Panc1 (cell line): ENCODE results near the gene ZCCHC2. TPM values are rescaled to one million over a fixed set of nuclear protein-coding genes. Genes with fewer than 3 reads are reported as not detected.

Experiments used
- ATAC-seq: fragments of 200-7000 bp; cut with Tn5 transposase; 2 replicates; pipeline ENCODE4 v1.9.1; 2020; ENCODE audit warnings: mild to moderate bottlenecking, moderate library complexity
- BruUV-seq: library from RNA; stranded (reverse); fragments of 400-500 nt; replicated peaks from 2 replicates; lab custom pipeline; 2021; lab: Mats Ljungman, UMichigan
- CTCF ChIA-PET: fragments of 300-600 bp; sonication (Branson Sonifier 250); formaldehyde crosslinking; loops from one replicate; lab custom pipeline; 2022; ENCODE audit warnings: antibody characterized with exemption; lab: Charles Lee
- POLR2A ChIA-PET: fragments of 300-600 bp; sonication (Branson Sonifier 250); formaldehyde crosslinking; loops from one replicate; lab custom pipeline; 2022; ENCODE audit warnings: antibody characterized with exemption; lab: Charles Lee
- DNase-seq: peaks from one replicate; pipeline ENCODE4 v3.0.0-alpha.2; 2010; ENCODE audit warnings: low read depth, low spot score
- H3K27ac ChIP-seq: 2 replicates; pipeline ENCODE4 v1.5.1; 2011; ENCODE audit warnings: mild to moderate bottlenecking, low read length, inconsistent platforms
- H3K27me3 ChIP-seq: fragments of 200-500 bp; sonication (Bioruptor generic); 2 replicates; pipeline ENCODE4 v1.6.0; 2014; ENCODE audit warnings: low read length, inconsistent platforms; ENCODE audit not compliant: control insufficient read depth, insufficient read depth
- H3K36me3 ChIP-seq: fragments of 200-500 bp; sonication (Bioruptor generic); 2 replicates; pipeline ENCODE4 v1.5.1; 2014; ENCODE audit warnings: inconsistent platforms, mild to moderate bottlenecking, low read length, moderate library complexity; ENCODE audit not compliant: control insufficient read depth, insufficient read depth
- H3K4me1 ChIP-seq: 2 replicates; pipeline ENCODE4 v1.5.1; 2011; ENCODE audit warnings: inconsistent platforms, mild to moderate bottlenecking, low read length, moderate library complexity; ENCODE audit not compliant: control insufficient read depth, insufficient read depth
- H3K4me3 ChIP-seq, 2 experiments: 2 replicates each; pipeline ENCODE4 v1.5.1; 2011 to 2012; ENCODE audit warnings: low read depth in 2 of 2, low read length in 2 of 2, mild to moderate bottlenecking in 2 of 2, inconsistent platforms in 1 of 2, moderate library complexity in 1 of 2
- H3K9me3 ChIP-seq: fragments of 200-500 bp; sonication (Bioruptor generic); 2 replicates; pipeline ENCODE4 v1.5.1; 2014; ENCODE audit warnings: low read depth, mild to moderate bottlenecking, inconsistent platforms, low read length, moderate library complexity; ENCODE audit not compliant: control insufficient read depth, insufficient read depth
- CTCF ChIP-seq: fragments of 450-650 bp; IDR thresholded peaks from 2 replicates; pipeline ENCODE4 v1.5.1; 2017; ENCODE audit warnings: mild to moderate bottlenecking
- POLR2AphosphoS5 ChIP-seq: IDR thresholded peaks from 2 replicates; pipeline ENCODE4 v1.6.1; 2012; ENCODE audit warnings: mild to moderate bottlenecking, low read depth, low read length, moderate library complexity
- REST ChIP-seq, 2 experiments: IDR thresholded peaks; 2 replicates each; pipeline ENCODE4 v1.6.1; 2011 to 2012; ENCODE audit warnings: low read depth in 2 of 2, control low read depth in 1 of 2, low read length in 1 of 2, mild to moderate bottlenecking in 1 of 2, moderate library complexity in 1 of 2; ENCODE audit not compliant: insufficient read depth in 1 of 2
- SIN3A ChIP-seq: IDR thresholded peaks from 2 replicates; pipeline ENCODE4 v1.6.1; 2012; ENCODE audit warnings: low read depth, mild to moderate bottlenecking, low read length, moderate library complexity, borderline replicate concordance; ENCODE audit not compliant: insufficient read depth
- TCF7L2 ChIP-seq: IDR thresholded peaks from 2 replicates; pipeline ENCODE4 v1.6.1; 2011; ENCODE audit warnings: mild to moderate bottlenecking, low read depth, low read length, inconsistent platforms
- in situ Hi-C: cut with HindIII; loops from 2 replicates; pipeline ENCODE4 v1.10.0; 2016; ENCODE audit warnings: low sequenced_read_pairs, low pct_unique_long_range_greater_than_20kb
- intact Hi-C: fragments of 100-400 bp; cut with micrococcal nuclease; formaldehyde crosslinking; loops from one replicate; pipeline ENCODE4 v1.10.0; 2022; ENCODE audit not compliant: unreplicated experiment
- total RNA-seq: library from RNA; stranded (reverse); gene quantifications from one replicate; pipeline ENCODE4 v1.2.1, GENCODE V29; 2021; ENCODE audit not compliant: unreplicated experiment

Gene ZCCHC2
- total RNA-seq, 1 experiment from 2014 or later = 18.2 TPM

GRCh38 chr18:62612776-62613175 lies 90.0 kb downstream of the ZCCHC2 start:
- intact Hi-C loops (no loop called here), in situ Hi-C loops (no loop called here)
- DNase-seq = no peak
- POLR2A ChIA-PET = no interaction called here
- Histone ChIP-seq H3K27ac (no peak overlapping the region), H3K4me1 (no peaks in the 10 kb centered on the region), H3K9me3 (no peaks in the 10 kb centered on the region), H3K36me3 (no peaks in the 10 kb centered on the region), H3K27me3 (no peaks in the 10 kb centered on the region), H3K4me3 (no peak overlapping the region)
- ATAC-seq = no peak
- no TSS peak for BruUV-seq
- CTCF ChIA-PET = no interaction called here
- TF ChIP-seq SIN3A (no peak), TCF7L2 (no peak), CTCF (no peak), REST (IDR thresholded peaks at IDR 0.05; ENCODE audit: insufficient read depth in 1 of 2, low read depth in 2 of 2, low read length in 1 of 2) (no peak)

- in situ Hi-C loops = no loop called here
- DNase-seq = no peak
- H3K4me3 ChIP-seq = no peak overlapping the region
- no peaks in the 10 kb centered on the region for H3K36me3 ChIP-seq
- TF ChIP-seq REST (IDR thresholded peaks at IDR 0.05; ENCODE audit: insufficient read depth in 1 of 2, low read depth in 2 of 2, low read length in 1 of 2) (no peak), TCF7L2 (no peak), CTCF (no peak), SIN3A (no peak), POLR2AphosphoS5 (no peak)
- intact Hi-C loops = no loop called here
- BruUV-seq = no TSS peak
- ATAC-seq = no peak
- no peak overlapping the region for H3K27ac ChIP-seq
- H3K4me1 ChIP-seq = no peaks in the 10 kb centered on the region
- POLR2A ChIA-PET = no interaction called here
- CTCF ChIA-PET = no interaction called here
- no peaks in the 10 kb centered on the region for H3K9me3 ChIP-seq
- H3K27me3 ChIP-seq = no peaks in the 10 kb centered on the region
These were observed 91.7 kb downstream of the ZCCHC2 start for GRCh38 chr18:62614494-62614893.
